Transverse colon (tissue), 4 donors: ENCODE data around the gene YPEL2. TPM values are rescaled to one million over a fixed set of nuclear protein-coding genes. Genes with fewer than 3 reads are reported as not detected.

Experiments used
- DNase-seq: peaks from one replicate; pipeline ENCODE4 v3.0.0-alpha.2; 2019
- H3K27ac ChIP-seq, 4 donors: fragments of 200-600 bp; sonication (generic); 2 replicates each; pipeline ENCODE4 v1.5.1; 2016 to 2018; ENCODE audit warnings: inconsistent platforms in 4 of 4
- H3K27me3 ChIP-seq: fragments of 200-600 bp; sonication (generic); 2 replicates; pipeline ENCODE4 v1.5.1; 2017; ENCODE audit warnings: inconsistent platforms
- H3K36me3 ChIP-seq, 4 donors: fragments of 200-600 bp; sonication (generic); 2 replicates each; pipeline ENCODE4 v1.5.1; 2017 to 2019; ENCODE audit warnings: inconsistent platforms in 4 of 4
- H3K4me1 ChIP-seq, 4 donors: fragments of 200-600 bp; sonication (generic); 2 replicates each; pipeline ENCODE4 v1.5.1; 2017 to 2020; ENCODE audit warnings: inconsistent platforms in 4 of 4
- H3K4me3 ChIP-seq, 4 donors: fragments of 200-600 bp; sonication (generic); 1 replicate in 1 of 4; 2 replicates in 3 of 4; pipeline versions ENCODE4 v1.5.1 to v1.6.1; 2017 to 2019; ENCODE audit warnings: inconsistent platforms in 4 of 4
- H3K9me3 ChIP-seq, 2 donors: fragments of 200-600 bp; sonication (generic); 2 replicates each; pipeline ENCODE4 v1.5.1; 2017 to 2019; ENCODE audit warnings: inconsistent platforms in 2 of 2
- EP300 ChIP-seq: sonication (generic); formaldehyde crosslinking; IDR thresholded peaks from one replicate; pipeline ENCODE4 v1.6.1; 2017; ENCODE audit warnings: antibody characterized with exemption, low read depth
- POLR2A ChIP-seq: fragments of 450-650 bp; IDR thresholded peaks from one replicate; pipeline ENCODE4 v1.6.1; 2016; ENCODE audit warnings: antibody characterized with exemption, mild to moderate bottlenecking, moderate library complexity
- POLR2AphosphoS5 ChIP-seq, 3 donors: sonication (generic); formaldehyde crosslinking; IDR thresholded peaks; one replicate each; pipeline ENCODE4 v1.6.1; 2016; ENCODE audit warnings: antibody characterized with exemption in 3 of 3
- WGBS, 2 donors: methylation state at CpG; one replicate each; pipeline ENCODE4 v1.1.5; 2018; ENCODE audit warnings: low coverage in 1 of 2; 5-methylcytosine and 5-hydroxymethylcytosine counted together
- in situ Hi-C, 4 donors: fragments of 200-750 bp; cut with MboI; loops; one replicate each; pipeline versions ENCODE4 v1.15.0 to v1.15.1; 2017; ENCODE audit warnings: low sequenced_read_pairs in 3 of 4, low pct_ligation_motif_present in 1 of 4, low pct_unique_long_range_greater_than_20kb in 1 of 4
- intact Hi-C: fragments of 100-400 bp; cut with DNase I; formaldehyde crosslinking; loops from one replicate; pipeline ENCODE4 v1.15.1; 2023; ENCODE audit warnings: low total_unique reads
- total RNA-seq, 4 donors: library from RNA; depleted of rRNA; stranded (reverse); fragments of >200 nt; gene quantifications; one replicate each; pipeline ENCODE4 v1.1.0, GENCODE V29; 2016
- TF ChIP-seq, protein P1 (sequence below), 5 experiments: fragments of 200-600 bp in 3 of 5; fragments of 450-650 bp in 2 of 5; sonication (generic) in 3 of 5; IDR thresholded peaks; 1 replicate in 2 of 5; 2 replicates in 3 of 5; pipeline ENCODE4 v1.5.1; 2016 to 2017; ENCODE audit warnings: antibody characterized with exemption in 5 of 5, inconsistent platforms in 3 of 5, mild to moderate bottlenecking in 2 of 5, moderate library complexity in 1 of 5

The YPEL2 gene
- total RNA-seq, 4 donors from 2014 or later: 24.7 to 45.0 (median 32.8) TPM

DNA sequence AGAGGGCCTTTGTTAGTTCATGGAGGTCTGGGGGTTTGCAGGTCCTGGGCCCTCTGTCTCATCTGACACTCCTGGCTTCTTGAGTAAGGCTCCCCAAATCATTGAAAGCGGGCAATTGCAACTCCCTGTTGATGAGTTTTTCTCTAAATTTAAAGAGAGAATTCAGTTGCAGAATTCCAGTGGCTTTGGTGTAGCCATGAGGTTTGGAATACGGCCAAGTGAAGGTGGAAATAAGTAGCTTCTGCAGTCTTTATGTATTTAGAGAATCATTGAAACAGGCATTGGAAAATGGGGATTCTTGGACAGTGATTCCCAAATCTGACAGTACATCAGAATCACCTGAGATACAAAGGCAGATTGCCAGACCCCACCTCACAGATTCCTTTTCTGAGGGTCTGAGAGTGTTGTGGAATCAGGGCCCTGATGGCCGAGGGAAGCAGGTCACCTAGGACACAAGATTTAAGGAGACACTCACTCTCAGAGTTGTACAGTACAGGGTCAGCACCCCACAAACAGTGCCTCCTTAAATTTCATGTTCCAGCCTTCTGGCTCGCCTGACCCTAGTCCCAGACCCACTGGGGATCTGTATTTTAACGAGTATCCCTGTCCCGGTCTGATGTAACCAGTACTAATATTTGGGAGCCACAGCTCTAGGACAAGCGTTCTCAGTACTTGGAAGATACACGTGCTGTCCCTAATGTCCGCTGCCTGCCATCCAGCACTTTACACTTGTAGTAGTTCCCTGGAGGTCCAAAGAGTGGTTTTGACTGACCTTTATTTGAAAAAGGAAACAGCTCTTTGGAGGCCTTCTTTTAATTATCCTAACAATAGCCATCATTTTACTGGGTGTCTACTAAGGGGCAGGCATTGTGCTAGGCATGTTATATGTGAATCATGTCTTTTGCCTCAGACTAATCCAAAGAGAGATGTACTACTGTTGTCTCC is 37.8 kb downstream of the YPEL2 start:
- H3K9me3 ChIP-seq: no peaks in the 10 kb centered on the region
- TF ChIP-seq POLR2AphosphoS5 (IDR thresholded peaks at IDR 0.05): no peak
- TF ChIP-seq, protein P1, sequence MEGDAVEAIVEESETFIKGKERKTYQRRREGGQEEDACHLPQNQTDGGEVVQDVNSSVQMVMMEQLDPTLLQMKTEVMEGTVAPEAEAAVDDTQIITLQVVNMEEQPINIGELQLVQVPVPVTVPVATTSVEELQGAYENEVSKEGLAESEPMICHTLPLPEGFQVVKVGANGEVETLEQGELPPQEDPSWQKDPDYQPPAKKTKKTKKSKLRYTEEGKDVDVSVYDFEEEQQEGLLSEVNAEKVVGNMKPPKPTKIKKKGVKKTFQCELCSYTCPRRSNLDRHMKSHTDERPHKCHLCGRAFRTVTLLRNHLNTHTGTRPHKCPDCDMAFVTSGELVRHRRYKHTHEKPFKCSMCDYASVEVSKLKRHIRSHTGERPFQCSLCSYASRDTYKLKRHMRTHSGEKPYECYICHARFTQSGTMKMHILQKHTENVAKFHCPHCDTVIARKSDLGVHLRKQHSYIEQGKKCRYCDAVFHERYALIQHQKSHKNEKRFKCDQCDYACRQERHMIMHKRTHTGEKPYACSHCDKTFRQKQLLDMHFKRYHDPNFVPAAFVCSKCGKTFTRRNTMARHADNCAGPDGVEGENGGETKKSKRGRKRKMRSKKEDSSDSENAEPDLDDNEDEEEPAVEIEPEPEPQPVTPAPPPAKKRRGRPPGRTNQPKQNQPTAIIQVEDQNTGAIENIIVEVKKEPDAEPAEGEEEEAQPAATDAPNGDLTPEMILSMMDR (IDR thresholded peaks at IDR 0.05): no peak
- H3K36me3 ChIP-seq: no peaks in the 10 kb centered on the region
- H3K4me3 ChIP-seq: no peak overlapping the region
- intact Hi-C loops (no loop called here), in situ Hi-C loops (no loop called here)
- H3K4me1 ChIP-seq: peaks cover 93 to 100% (median 95%) of the 10 kb centered on the region in 4 donors
- H3K27ac ChIP-seq: peak overlapping the region; percentile 83 to 93 (median 88)
- no peak for DNase-seq
- no peaks in the 10 kb centered on the region for H3K27me3 ChIP-seq
- 72 to 88% methylated on average over 5 to 9 of the region's 9 CpGs for WGBS, 2 donors

DNA sequence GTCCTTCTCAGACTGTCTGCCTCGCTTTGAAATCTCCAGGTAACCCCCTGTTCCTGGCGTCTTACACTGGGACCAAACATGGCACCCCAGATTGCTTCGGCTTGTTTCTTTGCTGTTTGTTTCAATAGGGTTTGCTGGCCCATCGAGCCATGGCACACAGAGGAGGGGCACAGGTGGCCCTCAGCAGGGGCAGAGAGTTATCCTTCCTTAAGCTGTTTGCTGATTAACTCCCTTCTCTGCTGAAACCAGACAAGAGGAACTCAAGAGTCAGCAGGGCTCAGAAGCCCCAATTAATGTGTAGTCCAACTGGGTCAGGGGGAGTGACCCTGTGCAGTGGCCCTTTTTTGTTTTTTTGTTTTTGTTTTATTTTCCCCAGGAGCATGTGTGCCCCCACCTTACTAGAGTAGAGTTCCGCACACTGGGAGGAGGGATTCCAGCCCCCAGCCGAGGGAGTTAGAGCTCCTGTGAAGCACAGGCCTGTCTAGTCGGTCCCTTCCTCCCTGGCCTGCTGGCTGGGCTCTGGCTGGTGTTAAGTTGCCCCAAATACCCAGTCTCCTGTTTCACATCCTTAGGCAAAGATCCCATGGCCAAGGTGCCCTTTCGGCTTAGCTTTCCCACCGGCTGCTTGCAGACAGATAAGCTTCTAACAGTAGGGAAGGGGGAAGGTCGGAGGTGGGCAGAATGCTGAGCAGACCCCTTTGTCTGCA is 39.3 kb downstream of the YPEL2 start:
- TF ChIP-seq EP300: no peak
- TF ChIP-seq POLR2A: no peak
- TF ChIP-seq, protein P1 (IDR thresholded peaks at IDR 0.05): no peak
- TF ChIP-seq POLR2AphosphoS5 (IDR thresholded peaks at IDR 0.05): no peak
- WGBS, 2 donors: 88 to 100% methylated on average over 1 to 10 of the region's 10 CpGs
- H3K27me3 ChIP-seq: no peaks in the 10 kb centered on the region
- in situ Hi-C loops (no loop called here), intact Hi-C loops (loop anchor here (5.0 kb wide), 1 partner anchor 38 kb away; the partner anchor contains the start of gene YPEL2)
- H3K4me1 ChIP-seq: peaks cover 81 to 100% (median 90%) of the 10 kb centered on the region in 4 donors
- DNase-seq: no peak
- no peaks in the 10 kb centered on the region for H3K9me3 ChIP-seq
- peak overlapping the region; percentile 83 to 93 (median 88) for H3K27ac ChIP-seq
- H3K36me3 ChIP-seq: no peaks in the 10 kb centered on the region
- peak overlapping the region in 1 of 4 donors; percentile 16 for H3K4me3 ChIP-seq

DNA sequence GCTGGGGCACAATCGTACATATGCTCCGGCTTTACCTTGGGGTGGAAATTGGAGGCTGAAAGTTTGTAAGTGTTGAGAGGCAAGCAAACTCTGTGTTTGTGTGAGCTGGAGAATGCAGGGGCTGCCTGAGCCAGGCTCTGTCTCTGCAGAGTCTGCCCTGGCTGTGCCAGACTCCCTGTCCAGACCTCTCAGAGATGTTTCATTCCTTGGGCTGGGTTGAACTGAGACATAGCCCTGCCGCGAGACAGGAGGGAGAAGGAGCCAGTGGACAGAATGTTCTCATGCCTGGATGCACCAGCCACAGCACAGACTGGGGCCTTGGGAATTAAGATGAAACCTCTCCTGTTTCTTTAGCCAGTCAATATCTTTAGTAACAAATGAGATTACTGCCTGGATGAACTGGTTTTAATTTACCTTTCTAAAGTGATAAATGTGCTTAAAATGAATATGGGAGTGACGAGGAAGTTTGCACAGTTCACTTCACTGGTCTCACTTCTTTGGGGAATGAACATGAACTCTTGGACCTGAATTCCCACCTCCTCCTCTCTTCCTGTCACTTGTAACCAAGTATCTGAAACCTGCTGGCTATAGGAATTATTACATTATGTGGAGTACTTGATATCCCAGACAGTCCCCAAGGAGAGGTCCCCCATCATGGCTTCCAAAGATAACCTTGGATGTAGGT is 40.1 kb downstream of the YPEL2 start:
- Histone ChIP-seq H3K36me3 (no peaks in the 10 kb centered on the region), H3K4me1 (peaks cover 73 to 100% (median 84%) of the 10 kb centered on the region in 4 donors), H3K27ac (peak overlapping the region; percentile 83 to 93 (median 88)), H3K27me3 (no peaks in the 10 kb centered on the region), H3K4me3 (peak overlapping the region in 1 of 4 donors; percentile 16), H3K9me3 (no peaks in the 10 kb centered on the region)
- intact Hi-C loops (loop anchor here (5.0 kb wide), 1 partner anchor 39 kb away; the partner anchor contains the start of gene YPEL2), in situ Hi-C loops (no loop called here)
- TF ChIP-seq, protein P1 (IDR thresholded peaks at IDR 0.05): peak in 2 of 5 experiments; percentile 18 to 33
- TF ChIP-seq EP300: no peak
- TF ChIP-seq POLR2A: no peak
- TF ChIP-seq POLR2AphosphoS5 (IDR thresholded peaks at IDR 0.05): peak; percentile 26 to 63 (median 26)
- DNase-seq: peak; percentile 37
- 25 to 29% methylated on average over 1 to 5 of the region's 5 CpGs for WGBS, 2 donors
